Osteocyte (in vitro differentiated cells): ENCODE results near the gene IQCH. TPM values are rescaled to one million over a fixed set of nuclear protein-coding genes. Genes with fewer than 3 reads are reported as not detected.

Source experiments
- DNase-seq: peaks from one replicate; pipeline ENCODE4 v3.0.0; 2021; ENCODE audit warnings: mixed read lengths; ENCODE audit not compliant: unreplicated experiment; ENCODE audit errors: extremely low spot score
- H3K27ac Mint-ChIP-seq: one replicate; pipeline ENCODE4 v1.8.0; 2021; ENCODE audit warnings: mild to moderate bottlenecking, mixed read lengths; ENCODE audit not compliant: unreplicated experiment
- H3K27me3 Mint-ChIP-seq: one replicate; pipeline ENCODE4 v1.8.0; 2021; ENCODE audit warnings: mixed read lengths; ENCODE audit not compliant: unreplicated experiment
- H3K36me3 Mint-ChIP-seq: one replicate; pipeline ENCODE4 v1.8.0; 2021; ENCODE audit warnings: mixed read lengths; ENCODE audit not compliant: unreplicated experiment
- H3K4me1 Mint-ChIP-seq: one replicate; pipeline ENCODE4 v1.8.0; 2021; ENCODE audit warnings: mixed read lengths; ENCODE audit not compliant: unreplicated experiment
- H3K4me3 Mint-ChIP-seq: one replicate; pipeline ENCODE4 v1.8.0; 2021; ENCODE audit warnings: mild to moderate bottlenecking, moderate library complexity, mixed read lengths; ENCODE audit not compliant: unreplicated experiment
- H3K9me3 Mint-ChIP-seq: one replicate; pipeline ENCODE4 v1.8.0; 2021; ENCODE audit warnings: mixed read lengths; ENCODE audit not compliant: unreplicated experiment
- total RNA-seq: library from RNA; stranded (reverse); gene quantifications from 2 replicates; pipeline ENCODE4 v1.2.1, GENCODE V29; 2021
- TF ChIP-seq, protein P1 (sequence below): fragments of 200-600 bp; sonication (generic); IDR thresholded peaks from 2 replicates; pipeline ENCODE4 v1.5.0; 2021; ENCODE audit warnings: antibody characterized with exemption, mild to moderate bottlenecking, moderate library complexity

IQCH gene
- total RNA-seq, 1 donor from 2014 or later, result 2.0 TPM

DNA sequence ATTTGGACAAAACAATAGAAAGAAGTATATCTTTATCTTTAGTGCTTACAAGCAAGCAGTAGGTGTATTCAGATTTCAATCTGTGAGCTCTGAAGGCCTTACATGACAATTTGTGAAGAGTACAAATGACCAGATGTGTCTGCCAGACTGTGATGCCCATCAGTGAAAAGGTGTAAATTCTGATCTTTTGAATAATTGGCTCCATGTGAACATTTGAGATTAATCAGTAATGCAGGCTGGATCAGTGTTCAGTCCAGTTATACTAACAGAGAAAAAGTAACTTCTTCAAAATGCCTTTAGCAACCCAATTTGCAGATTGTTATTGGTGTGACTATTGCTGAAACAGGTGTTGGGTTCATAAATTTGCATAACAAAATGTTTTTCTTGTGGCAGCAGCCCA, 5.2 kb downstream of the IQCH start:
- no peaks in the 10 kb centered on the region for H3K9me3 Mint-ChIP-seq
- H3K27ac Mint-ChIP-seq, result no peak overlapping the region
- no peak overlapping the region for H3K4me3 Mint-ChIP-seq
- peaks cover 8% of the 10 kb centered on the region for H3K4me1 Mint-ChIP-seq
- no peak for DNase-seq
- no peaks in the 10 kb centered on the region for H3K27me3 Mint-ChIP-seq
- TF ChIP-seq, protein P1, sequence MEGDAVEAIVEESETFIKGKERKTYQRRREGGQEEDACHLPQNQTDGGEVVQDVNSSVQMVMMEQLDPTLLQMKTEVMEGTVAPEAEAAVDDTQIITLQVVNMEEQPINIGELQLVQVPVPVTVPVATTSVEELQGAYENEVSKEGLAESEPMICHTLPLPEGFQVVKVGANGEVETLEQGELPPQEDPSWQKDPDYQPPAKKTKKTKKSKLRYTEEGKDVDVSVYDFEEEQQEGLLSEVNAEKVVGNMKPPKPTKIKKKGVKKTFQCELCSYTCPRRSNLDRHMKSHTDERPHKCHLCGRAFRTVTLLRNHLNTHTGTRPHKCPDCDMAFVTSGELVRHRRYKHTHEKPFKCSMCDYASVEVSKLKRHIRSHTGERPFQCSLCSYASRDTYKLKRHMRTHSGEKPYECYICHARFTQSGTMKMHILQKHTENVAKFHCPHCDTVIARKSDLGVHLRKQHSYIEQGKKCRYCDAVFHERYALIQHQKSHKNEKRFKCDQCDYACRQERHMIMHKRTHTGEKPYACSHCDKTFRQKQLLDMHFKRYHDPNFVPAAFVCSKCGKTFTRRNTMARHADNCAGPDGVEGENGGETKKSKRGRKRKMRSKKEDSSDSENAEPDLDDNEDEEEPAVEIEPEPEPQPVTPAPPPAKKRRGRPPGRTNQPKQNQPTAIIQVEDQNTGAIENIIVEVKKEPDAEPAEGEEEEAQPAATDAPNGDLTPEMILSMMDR, result no peak
- H3K36me3 Mint-ChIP-seq, result no peaks in the 10 kb centered on the region

DNA sequence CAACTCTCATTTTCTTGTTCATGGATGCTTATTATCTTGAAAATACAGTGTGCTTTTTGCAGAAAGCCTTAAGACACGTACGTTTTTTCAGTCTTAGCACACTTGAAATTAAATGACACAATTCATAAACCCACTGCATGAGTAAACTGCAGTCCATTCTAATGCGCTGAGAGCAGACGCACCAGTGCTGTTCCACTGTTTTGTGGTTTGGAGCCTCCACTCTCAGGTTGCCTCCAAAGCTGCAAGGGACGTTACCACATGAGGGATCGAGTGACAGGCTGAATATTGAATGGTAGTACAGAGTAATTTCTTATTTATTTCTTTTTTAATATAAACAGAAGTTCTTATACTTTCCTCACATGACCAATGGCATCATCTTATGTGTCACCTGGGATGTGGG, 12.3 kb downstream of the IQCH start:
- Mint-ChIP-seq H3K36me3 (no peaks in the 10 kb centered on the region), H3K4me1 (no peaks in the 10 kb centered on the region), H3K27me3 (peaks cover 12% of the 10 kb centered on the region), H3K9me3 (no peaks in the 10 kb centered on the region), H3K4me3 (no peak overlapping the region), H3K27ac (no peak overlapping the region)
- TF ChIP-seq, protein P1, result no peak
- DNase-seq, result no peak

DNA sequence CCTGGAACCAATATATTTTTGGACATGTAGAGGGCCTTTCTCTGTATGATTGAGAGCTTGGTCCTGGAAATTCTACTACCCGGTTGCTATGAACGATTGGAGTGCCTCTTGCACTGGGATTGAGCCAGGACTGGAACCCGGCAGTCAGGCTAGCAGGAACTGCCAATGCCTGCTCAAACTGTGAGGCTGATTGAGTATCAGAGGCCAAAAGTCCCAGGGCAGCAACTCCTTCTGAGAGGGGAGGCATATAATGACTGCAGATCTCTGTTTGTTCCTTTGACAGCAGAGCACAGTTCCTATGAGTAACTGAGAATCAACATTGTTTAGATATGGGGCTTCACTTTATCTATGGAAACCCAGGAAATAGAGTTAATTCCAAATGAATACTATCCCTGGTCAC, 12.9 kb downstream of the IQCH start:
- peaks cover 12% of the 10 kb centered on the region for H3K27me3 Mint-ChIP-seq
- no peaks in the 10 kb centered on the region for H3K4me1 Mint-ChIP-seq
- TF ChIP-seq, protein P1, result no peak
- no peak overlapping the region for H3K27ac Mint-ChIP-seq
- no peaks in the 10 kb centered on the region for H3K36me3 Mint-ChIP-seq
- no peak for DNase-seq
- H3K4me3 Mint-ChIP-seq, result no peak overlapping the region
- peaks cover 1% of the 10 kb centered on the region for H3K9me3 Mint-ChIP-seq

DNA sequence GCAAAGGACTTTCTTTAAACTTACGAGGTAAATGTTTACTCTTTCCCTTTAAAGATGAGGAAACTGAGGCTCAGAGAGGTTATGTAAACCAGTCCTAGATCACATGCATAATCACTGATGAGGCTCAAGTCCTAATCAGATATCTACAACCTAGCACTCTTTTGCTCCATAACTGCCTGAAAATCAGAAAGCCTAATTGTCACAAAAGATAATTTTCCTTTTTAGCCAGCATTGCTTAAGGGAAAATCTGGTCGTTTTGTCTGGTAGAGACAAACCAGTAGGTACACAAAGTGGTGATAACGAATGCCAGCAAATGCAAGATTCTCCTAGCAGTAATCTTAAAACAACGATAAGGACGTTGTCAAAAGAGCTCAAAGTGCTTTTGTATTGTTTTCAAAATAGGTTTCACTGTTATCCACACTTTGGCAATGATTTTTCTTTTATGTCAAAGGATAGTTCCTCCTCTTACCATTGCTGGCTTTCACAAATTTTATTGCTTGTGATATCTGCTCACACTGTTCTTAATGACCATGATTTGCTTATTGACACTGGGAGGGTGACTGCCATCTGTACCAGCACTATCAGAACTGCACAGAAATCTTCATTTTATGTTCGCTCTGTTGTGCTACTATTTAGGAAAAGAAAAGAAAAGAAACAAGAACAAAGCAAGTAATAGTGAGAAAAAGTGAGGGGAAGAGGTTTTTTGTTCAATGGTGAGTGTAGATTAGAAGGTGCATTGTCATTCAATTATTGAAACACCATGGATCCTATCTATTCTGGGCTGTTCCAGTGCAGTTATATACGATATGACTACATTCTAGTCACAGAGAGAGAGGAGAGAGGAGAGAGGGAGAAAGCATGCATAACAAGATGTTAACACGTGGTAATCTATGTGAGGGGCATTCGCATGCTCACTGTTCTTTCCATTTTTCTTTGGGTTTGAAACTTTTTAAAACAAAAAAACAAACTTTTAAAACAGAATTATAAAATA, 13.7 kb downstream of the IQCH start:
- Mint-ChIP-seq H3K4me1 (no peaks in the 10 kb centered on the region), H3K27ac (no peak overlapping the region), H3K36me3 (no peaks in the 10 kb centered on the region), H3K27me3 (peaks cover 12% of the 10 kb centered on the region), H3K9me3 (peaks cover 5% of the 10 kb centered on the region), H3K4me3 (no peak overlapping the region)
- TF ChIP-seq, protein P1, result no peak
- DNase-seq, result no peak

DNA sequence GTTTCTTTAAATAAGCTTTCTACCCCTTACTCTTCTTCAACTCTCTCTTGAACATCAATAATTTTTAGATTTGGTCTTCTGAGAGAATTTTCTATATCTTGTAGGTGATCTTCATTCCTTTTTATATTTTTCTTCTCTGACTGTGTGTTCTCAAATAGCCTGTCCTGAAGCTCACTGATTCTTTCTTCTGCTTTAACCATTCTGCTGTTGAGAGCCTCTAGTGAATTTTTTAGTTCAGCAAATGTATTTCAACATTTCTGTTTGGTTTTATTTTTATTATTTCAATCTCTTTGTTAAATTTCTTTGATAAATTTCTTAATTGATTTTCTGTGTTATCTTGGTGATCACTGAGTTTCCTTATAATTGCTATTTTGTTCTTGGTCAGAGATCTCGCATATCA, 19.6 kb downstream of the IQCH start:
- H3K36me3 Mint-ChIP-seq, result peaks cover 8% of the 10 kb centered on the region
- peaks cover 11% of the 10 kb centered on the region for H3K27me3 Mint-ChIP-seq
- DNase-seq, result no peak
- no peaks in the 10 kb centered on the region for H3K4me1 Mint-ChIP-seq
- TF ChIP-seq, protein P1, result no peak
- no peak overlapping the region for H3K4me3 Mint-ChIP-seq
- H3K9me3 Mint-ChIP-seq, result peaks cover 14% of the 10 kb centered on the region
- H3K27ac Mint-ChIP-seq, result no peak overlapping the region
